OCI-LY3 (cell line): ENCODE measurements around the gene ASCC1.

Experiments
- CTCF ChIP-seq: fragments of 200-600, 300-600 bp; sonication (generic); IDR thresholded peaks from 2 replicates; pipeline ENCODE4 v1.5.1; 2014; ENCODE audit warnings: antibody characterized with exemption, low read length, low read depth
- EZH2phosphoT487 ChIP-seq: fragments of 200-600 bp; shearing (Covaris generic); IDR thresholded peaks from 2 replicates; pipeline ENCODE4 v1.6.1; 2018; ENCODE audit warnings: antibody characterized with exemption, mixed run types, low read depth

- TF ChIP-seq CTCF (no peak), EZH2phosphoT487 (no peak)
Measured at GRCh38 chr10:72049969-72050781, 165.9 kb downstream of the ASCC1 start.
